Measurements from ENCODE around the gene PRSS1. TPM values are rescaled to one million over a fixed set of nuclear protein-coding genes. Genes with fewer than 3 reads are reported as not detected.
"Not testable (repeated sequence)": the region's sequence is repeated elsewhere in the genome, so short reads cannot be mapped to it uniquely, and the experiment has no call there.

The PRSS1 gene
- under 1 TPM in 1 of 2 donors, not detected in 1; 0.99 TPM for total RNA-seq
- polyA plus RNA-seq (ENCODE audit: insufficient read length in 6 of 6), result not detected
- long read RNA-seq, donor 1, result 0 reads
- long read RNA-seq, donor 2, result 0 reads
- long read RNA-seq, donor 3, result 0 reads
- long read RNA-seq, donor 4, partial matches to known transcripts, result 0 of 2 reads
- long read RNA-seq, donor 4, other reads (novel, unspliced or antisense), result 0 of 2 reads
- long read RNA-seq, donor 5, result 0 reads
- long read RNA-seq, donor 6, result 0 reads
- long read RNA-seq, donor 7, result 0 reads
- long read RNA-seq, donor 8, result 0 reads
- long read RNA-seq, donor 9, result 0 reads
- long read RNA-seq, donor 10, result 0 reads
- long read RNA-seq, donor 11, result 0 reads
- long read RNA-seq, donor 12, result 0 reads

DNA sequence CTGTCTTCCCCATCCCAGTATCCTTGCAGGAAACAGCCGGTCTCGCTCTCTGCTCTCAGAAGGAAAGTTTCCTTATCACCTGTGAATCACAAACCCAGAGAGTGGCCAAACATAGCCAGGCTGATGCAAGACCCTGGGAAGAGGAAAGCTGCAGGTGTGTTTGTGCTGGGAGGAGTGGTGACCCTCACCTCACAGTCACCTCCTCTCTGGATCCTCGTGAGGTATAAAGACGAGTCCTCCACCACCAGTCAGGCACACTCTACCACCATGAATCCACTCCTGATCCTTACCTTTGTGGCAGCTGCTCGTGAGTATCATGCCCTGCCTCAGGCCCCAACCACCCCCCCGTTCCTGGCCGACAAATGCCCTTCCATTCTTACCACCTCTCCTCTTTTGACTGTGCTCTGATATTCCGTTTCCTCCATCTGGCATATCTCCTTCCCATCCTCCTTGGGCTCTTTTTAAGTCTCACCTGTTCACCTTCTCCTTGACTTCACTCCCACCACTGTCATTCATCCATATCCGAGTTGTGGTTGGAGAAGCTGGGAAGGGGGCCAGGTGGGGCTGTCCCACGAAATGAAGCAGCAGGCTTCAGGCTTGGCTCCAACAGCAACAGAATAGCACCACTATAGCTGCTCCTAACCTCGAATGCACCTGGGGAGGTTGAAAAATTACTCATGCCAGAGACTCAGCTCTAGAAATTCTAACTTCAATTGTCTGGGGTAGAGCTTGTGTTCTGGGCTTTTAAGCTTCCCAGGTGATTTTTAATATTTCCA is at the start of gene PRSS1:
TSS of gene PRSS1 (plus strand) at position 255 of the 776 bp plus-strand sequence. CDS start at position 268, 13 bp downstream.
- no peak for DNase-seq
- no peak within 1 kb of the TSS for H3K27ac ChIP-seq
- H3K4me3 ChIP-seq, result no peak within 1 kb of the TSS
- intact Hi-C loops (cut with DNase I), result no loop called here
- no peak for ATAC-seq
- no peaks in the 10 kb centered on the region for H3K4me1 ChIP-seq
- no peaks in the 10 kb centered on the region for H3K27me3 ChIP-seq
- TF ChIP-seq, protein P1, sequence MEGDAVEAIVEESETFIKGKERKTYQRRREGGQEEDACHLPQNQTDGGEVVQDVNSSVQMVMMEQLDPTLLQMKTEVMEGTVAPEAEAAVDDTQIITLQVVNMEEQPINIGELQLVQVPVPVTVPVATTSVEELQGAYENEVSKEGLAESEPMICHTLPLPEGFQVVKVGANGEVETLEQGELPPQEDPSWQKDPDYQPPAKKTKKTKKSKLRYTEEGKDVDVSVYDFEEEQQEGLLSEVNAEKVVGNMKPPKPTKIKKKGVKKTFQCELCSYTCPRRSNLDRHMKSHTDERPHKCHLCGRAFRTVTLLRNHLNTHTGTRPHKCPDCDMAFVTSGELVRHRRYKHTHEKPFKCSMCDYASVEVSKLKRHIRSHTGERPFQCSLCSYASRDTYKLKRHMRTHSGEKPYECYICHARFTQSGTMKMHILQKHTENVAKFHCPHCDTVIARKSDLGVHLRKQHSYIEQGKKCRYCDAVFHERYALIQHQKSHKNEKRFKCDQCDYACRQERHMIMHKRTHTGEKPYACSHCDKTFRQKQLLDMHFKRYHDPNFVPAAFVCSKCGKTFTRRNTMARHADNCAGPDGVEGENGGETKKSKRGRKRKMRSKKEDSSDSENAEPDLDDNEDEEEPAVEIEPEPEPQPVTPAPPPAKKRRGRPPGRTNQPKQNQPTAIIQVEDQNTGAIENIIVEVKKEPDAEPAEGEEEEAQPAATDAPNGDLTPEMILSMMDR (IDR thresholded peaks at IDR 0.05), result no peak
- H3K9me3 ChIP-seq, result no peaks in the 10 kb centered on the region
- H3K36me3 ChIP-seq, result no peaks in the 10 kb centered on the region

DNA sequence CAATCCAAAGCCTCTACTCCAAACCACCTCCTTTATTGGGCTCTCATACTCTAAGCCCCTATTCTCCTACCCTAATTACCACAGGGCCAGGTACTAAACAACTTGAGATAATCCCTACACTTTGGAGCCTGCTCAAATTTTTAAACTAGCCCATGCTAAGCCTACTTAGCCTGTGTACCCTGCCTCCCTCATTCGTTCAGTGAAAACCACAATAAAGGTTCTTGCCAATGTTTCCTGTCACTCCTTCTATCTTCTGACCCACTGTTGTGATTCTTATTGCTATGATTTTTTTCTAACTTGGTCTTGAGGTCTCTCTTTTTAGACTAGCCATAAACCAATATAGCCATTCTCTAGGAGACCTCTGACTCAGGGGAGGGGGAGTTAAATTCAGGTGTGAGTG is 48.3 kb upstream of the PRSS1 start:
- ATAC-seq; H3K4me1 ChIP-seq; H3K27me3 ChIP-seq; H3K27ac ChIP-seq; H3K4me3 ChIP-seq; DNase-seq; intact Hi-C loops (cut with DNase I); H3K36me3 ChIP-seq; H3K9me3 ChIP-seq: not testable (repeated sequence)

DNA sequence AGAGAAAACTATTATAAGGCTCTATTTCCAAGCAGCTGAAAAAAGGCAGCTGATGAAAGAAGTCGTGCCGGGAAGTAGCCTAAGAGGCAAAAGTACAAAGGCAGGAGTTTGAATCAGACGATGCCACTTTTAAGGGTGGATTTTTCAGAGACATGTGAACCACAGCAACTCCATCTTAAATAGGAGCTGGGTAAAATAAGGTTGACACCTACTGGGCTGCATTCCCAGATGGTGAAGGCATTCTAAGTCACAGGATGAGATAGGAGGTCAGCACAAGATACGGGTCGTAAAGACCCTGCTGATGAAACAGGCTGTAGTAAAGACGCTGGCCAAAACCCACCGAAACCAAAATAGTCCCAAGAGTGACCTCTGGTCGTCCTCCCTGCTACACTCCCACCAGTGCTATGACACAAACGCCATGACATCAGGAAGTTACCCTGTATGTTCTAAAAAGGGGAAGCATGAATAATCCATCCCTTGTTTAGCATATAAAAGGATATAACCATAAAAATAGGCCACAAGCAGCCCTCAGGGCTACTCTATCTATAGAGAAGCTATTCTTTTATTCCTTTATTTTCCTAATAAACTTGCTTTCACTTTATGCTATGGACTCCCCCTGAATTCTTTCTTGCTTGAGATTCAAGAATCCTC is 45.5 kb upstream of the PRSS1 start:
- no peaks in the 10 kb centered on the region for H3K9me3 ChIP-seq
- TF ChIP-seq, protein P1 (IDR thresholded peaks at IDR 0.05), result no peak
- ATAC-seq (no peak), DNase-seq (no peak)
- no peak overlapping the region for H3K27ac ChIP-seq
- no peak overlapping the region for H3K4me3 ChIP-seq
- no peaks in the 10 kb centered on the region for H3K27me3 ChIP-seq
- no peaks in the 10 kb centered on the region for H3K4me1 ChIP-seq
- intact Hi-C loops (cut with DNase I), result no loop called here
- H3K36me3 ChIP-seq, result no peaks in the 10 kb centered on the region

DNA sequence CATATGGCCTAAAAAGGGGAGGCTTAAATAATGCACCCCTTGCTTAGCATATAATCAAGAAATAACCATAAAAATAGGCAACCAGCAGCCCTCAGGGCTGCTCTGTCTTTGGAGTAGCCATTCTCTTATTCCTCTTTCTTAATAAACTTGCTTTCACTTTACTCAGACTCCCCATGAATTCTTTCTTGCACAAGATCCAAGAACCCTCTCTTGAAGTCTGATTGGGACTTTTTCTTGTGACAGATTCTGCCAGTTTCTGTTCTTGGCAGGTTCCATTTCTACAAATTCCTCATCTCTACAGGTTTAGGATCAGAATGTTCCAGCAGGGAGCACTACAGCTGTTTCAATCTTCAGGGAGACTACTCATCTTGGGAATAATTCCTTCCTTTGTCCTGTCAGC is 40.5 kb upstream of the PRSS1 start:
- H3K4me1 ChIP-seq; H3K4me3 ChIP-seq; ATAC-seq; H3K27ac ChIP-seq; H3K9me3 ChIP-seq; DNase-seq; H3K36me3 ChIP-seq; intact Hi-C loops (cut with DNase I): not testable (repeated sequence)
- H3K27me3 ChIP-seq, result peaks cover 0 to 13% of the 10 kb centered on the region in 2 donors

DNA sequence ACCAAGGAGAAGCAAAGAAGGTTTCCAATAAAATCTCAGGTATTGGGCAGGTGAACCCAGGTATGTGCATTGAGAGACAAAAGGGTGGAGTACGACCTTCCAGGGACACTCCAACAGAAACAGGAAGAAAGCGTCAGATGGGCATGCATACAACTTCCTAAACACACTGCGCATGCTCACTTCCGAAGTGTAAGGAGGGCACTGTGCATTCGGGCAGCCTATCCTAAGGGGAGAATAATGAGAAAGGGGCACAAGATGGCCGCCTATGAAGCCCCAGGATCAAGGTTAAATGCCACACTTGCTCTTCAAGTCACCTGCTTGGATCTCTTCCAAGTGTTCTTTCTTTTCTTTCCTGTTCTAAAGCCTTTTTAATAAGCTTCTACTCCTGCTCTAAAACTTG is 39.4 kb upstream of the PRSS1 start:
- TF ChIP-seq, protein P1 (IDR thresholded peaks at IDR 0.05), result no peak
- intact Hi-C loops (cut with DNase I), result no loop called here
- H3K27ac ChIP-seq, result no peak overlapping the region
- H3K27me3 ChIP-seq, result peaks cover 0 to 13% of the 10 kb centered on the region in 2 donors
- ATAC-seq, result no peak
- no peaks in the 10 kb centered on the region for H3K9me3 ChIP-seq
- H3K4me3 ChIP-seq, result no peak overlapping the region
- H3K36me3 ChIP-seq, result no peaks in the 10 kb centered on the region
- no peak for DNase-seq
- H3K4me1 ChIP-seq, result no peaks in the 10 kb centered on the region

- no peaks in the 10 kb centered on the region for H3K9me3 ChIP-seq
- no peak overlapping the region for H3K4me3 ChIP-seq
- intact Hi-C loops (cut with DNase I), result no loop called here
- TF ChIP-seq, protein P1 (IDR thresholded peaks at IDR 0.05), result no peak
- H3K36me3 ChIP-seq, result no peaks in the 10 kb centered on the region
- no peak overlapping the region for H3K27ac ChIP-seq
- H3K27me3 ChIP-seq, result peaks cover 0 to 13% of the 10 kb centered on the region in 2 donors
- no peaks in the 10 kb centered on the region for H3K4me1 ChIP-seq
- DNase-seq (no peak), ATAC-seq (no peak)
Measured at GRCh38 chr7:142711196-142711595, 38.1 kb upstream of the PRSS1 start.
